Muscle of leg (tissue), 11 donors: ENCODE results near the gene GUCY1B1. TPM values are rescaled to one million over a fixed set of nuclear protein-coding genes. Genes with fewer than 3 reads are reported as not detected.

Source experiments
- DNase-seq: peaks from one replicate; pipeline ENCODE4 v3.0.0; 2013
- H3K27ac ChIP-seq: one replicate; pipeline ENCODE4 v1.5.1; 2013; ENCODE audit warnings: mild to moderate bottlenecking, low read length, control low read depth
- H3K27me3 ChIP-seq: one replicate; pipeline ENCODE4 v1.6.1; 2013; ENCODE audit warnings: low read length; ENCODE audit not compliant: control insufficient read depth, insufficient read depth
- H3K36me3 ChIP-seq: one replicate; pipeline ENCODE4 v1.6.1; 2013; ENCODE audit warnings: low read length; ENCODE audit not compliant: control insufficient read depth, insufficient read depth
- H3K4me1 ChIP-seq: one replicate; pipeline ENCODE4 v1.6.1; 2013; ENCODE audit warnings: low read length; ENCODE audit not compliant: control insufficient read depth, insufficient read depth
- H3K4me3 ChIP-seq: one replicate; pipeline ENCODE4 v1.5.1; 2013; ENCODE audit warnings: low read length, control low read depth
- H3K9me3 ChIP-seq: replicated peaks from 2 replicates; pipeline ENCODE4 v1.6.1; 2013; ENCODE audit warnings: low read depth, low read length; ENCODE audit not compliant: control insufficient read depth
- WGBS: methylation state at CpG from one replicate; pipeline ENCODE4 v1.1.5; 2013; ENCODE audit warnings: missing lambda C conversion rate; ENCODE audit not compliant: insufficient coverage; 5-methylcytosine and 5-hydroxymethylcytosine counted together
- polyA plus RNA-seq, 8 donors: library from polyadenylated mRNA; unstranded; fragments of 120-200 nt; gene quantifications; one replicate each; pipeline versions ENCODE4 v1.2.1 to v1.2.3, GENCODE V29; 2013; ENCODE audit warnings: inconsistent platforms in 1 of 8, low replicate concordance in 1 of 8; ENCODE audit not compliant: insufficient read length in 8 of 8, insufficient read depth in 1 of 8
- total RNA-seq: library from RNA; stranded (reverse); fragments of 120-200 nt; gene quantifications from one replicate; pipeline ENCODE4 v1.2.4, GENCODE V29; 2013

GUCY1B1 gene
- total and polyA plus RNA-seq, 9 donors = 14.4 to 26.4 (median 21.7) TPM

- Histone ChIP-seq H3K9me3 (no peaks in the 10 kb centered on the region), H3K4me3 (no peak overlapping the region), H3K27ac (no peak overlapping the region), H3K4me1 (no peaks in the 10 kb centered on the region), H3K36me3 (no peaks in the 10 kb centered on the region), H3K27me3 (no peaks in the 10 kb centered on the region)
- no CpG with 5 or more reads among the region's 1 CpG for WGBS
- no peak for DNase-seq
These were observed 23.9 kb upstream of the GUCY1B1 start for GRCh38 chr4:155734951-155735350.

- no peaks in the 10 kb centered on the region for H3K27me3 ChIP-seq
- DNase-seq = peak; percentile 66
- no peak overlapping the region for H3K27ac ChIP-seq
- H3K36me3 ChIP-seq = no peaks in the 10 kb centered on the region
- no peaks in the 10 kb centered on the region for H3K4me1 ChIP-seq
- H3K9me3 ChIP-seq = no peaks in the 10 kb centered on the region
- H3K4me3 ChIP-seq = no peak overlapping the region
These were observed 23.3 kb upstream of the GUCY1B1 start for GRCh38 chr4:155735496-155735895.

- Histone ChIP-seq H3K36me3 (no peaks in the 10 kb centered on the region), H3K4me1 (no peaks in the 10 kb centered on the region), H3K27ac (no peak overlapping the region), H3K27me3 (no peaks in the 10 kb centered on the region), H3K4me3 (no peak overlapping the region), H3K9me3 (no peaks in the 10 kb centered on the region)
- DNase-seq = no peak
- no CpG with 5 or more reads among the region's 2 CpGs for WGBS
These were observed 20.3 kb upstream of the GUCY1B1 start for GRCh38 chr4:155738548-155738947.

- Histone ChIP-seq H3K9me3 (no peaks in the 10 kb centered on the region), H3K27ac (no peak overlapping the region), H3K27me3 (no peaks in the 10 kb centered on the region), H3K36me3 (no peaks in the 10 kb centered on the region), H3K4me1 (no peaks in the 10 kb centered on the region), H3K4me3 (no peak overlapping the region)
- WGBS = no CpG with 5 or more reads among the region's 1 CpG
- no peak for DNase-seq
These were observed 17.3 kb upstream of the GUCY1B1 start for GRCh38 chr4:155741546-155741945.

- no peaks in the 10 kb centered on the region for H3K27me3 ChIP-seq
- no peaks in the 10 kb centered on the region for H3K36me3 ChIP-seq
- no peak overlapping the region for H3K4me3 ChIP-seq
- H3K4me1 ChIP-seq = no peaks in the 10 kb centered on the region
- WGBS = 100% methylated on average over 2 of the region's 3 CpGs
- H3K27ac ChIP-seq = no peak overlapping the region
- no peaks in the 10 kb centered on the region for H3K9me3 ChIP-seq
- DNase-seq = no peak
These were observed 16.4 kb upstream of the GUCY1B1 start for GRCh38 chr4:155742310-155743015.

- Histone ChIP-seq H3K27me3 (no peaks in the 10 kb centered on the region), H3K27ac (no peak overlapping the region), H3K36me3 (no peaks in the 10 kb centered on the region), H3K4me1 (no peaks in the 10 kb centered on the region), H3K9me3 (no peaks in the 10 kb centered on the region), H3K4me3 (no peak overlapping the region)
- WGBS = 48% methylated on average over 2 of the region's 5 CpGs
- no peak for DNase-seq
These were observed 12.8 kb upstream of the GUCY1B1 start for GRCh38 chr4:155745984-155746383.

- Histone ChIP-seq H3K9me3 (no peaks in the 10 kb centered on the region), H3K4me3 (no peak overlapping the region), H3K4me1 (no peaks in the 10 kb centered on the region), H3K27ac (no peak overlapping the region), H3K27me3 (no peaks in the 10 kb centered on the region), H3K36me3 (no peaks in the 10 kb centered on the region)
- WGBS = no CpG with 5 or more reads among the region's 2 CpGs
- no peak for DNase-seq
These were observed 10.8 kb upstream of the GUCY1B1 start for GRCh38 chr4:155748039-155748438.

- no peak overlapping the region for H3K4me3 ChIP-seq
- no CpG with 5 or more reads among the region's 5 CpGs for WGBS
- no peaks in the 10 kb centered on the region for H3K36me3 ChIP-seq
- no peak overlapping the region for H3K27ac ChIP-seq
- no peak for DNase-seq
- no peaks in the 10 kb centered on the region for H3K9me3 ChIP-seq
- no peaks in the 10 kb centered on the region for H3K27me3 ChIP-seq
- H3K4me1 ChIP-seq = no peaks in the 10 kb centered on the region
These were observed 9.8 kb upstream of the GUCY1B1 start for GRCh38 chr4:155749041-155749440.

GRCh38 chr4:155751569-155751968, 7.3 kb upstream of the GUCY1B1 start:
- Histone ChIP-seq H3K27me3 (no peaks in the 10 kb centered on the region), H3K4me1 (no peaks in the 10 kb centered on the region), H3K9me3 (no peaks in the 10 kb centered on the region), H3K27ac (no peak overlapping the region), H3K4me3 (no peak overlapping the region), H3K36me3 (no peaks in the 10 kb centered on the region)
- no peak for DNase-seq
- WGBS = no CpG with 5 or more reads among the region's 5 CpGs

- Histone ChIP-seq H3K27me3 (peaks cover 2% of the 10 kb centered on the region), H3K27ac (peak overlapping the region; percentile 63), H3K9me3 (no peaks in the 10 kb centered on the region), H3K4me3 (no peak overlapping the region), H3K36me3 (no peaks in the 10 kb centered on the region), H3K4me1 (peaks cover 8% of the 10 kb centered on the region)
- no peak for DNase-seq
- WGBS = 80% methylated on average over 1 of the region's 1 CpG
These were observed 1.0 kb upstream of the GUCY1B1 start for GRCh38 chr4:155757745-155758265.
